HG02870 (cell line): ENCODE data around the gene TP53TG5.

Source experiments
- ATAC-seq: cut with Tn5 transposase; IDR thresholded peaks from one replicate; pipeline ENCODE4 v1.9.1; 2021; ENCODE audit warnings: mild to moderate bottlenecking, moderate library complexity; ENCODE audit not compliant: unreplicated experiment

TP53TG5 gene

DNA sequence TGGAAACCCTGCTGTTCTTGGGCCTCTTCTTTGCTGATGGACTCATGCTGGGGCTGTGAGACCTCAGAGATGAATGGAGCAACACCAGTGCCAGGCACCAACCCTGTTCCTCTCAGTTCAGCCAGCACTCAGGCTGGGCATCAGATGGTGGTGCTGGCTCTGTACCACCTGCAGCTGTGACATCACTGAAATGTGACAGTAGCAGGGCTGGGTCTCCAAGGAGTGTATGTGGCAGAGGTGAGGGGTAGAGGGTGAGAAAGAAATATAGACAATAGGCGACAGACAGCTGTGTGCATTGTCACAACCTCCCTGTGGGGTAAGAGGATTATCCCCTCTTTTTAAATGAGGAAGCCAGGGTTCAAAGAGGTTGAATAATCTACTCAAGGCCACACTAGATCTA, at the start of gene TP53TG5:
Gene TP53TG5, minus strand, starts transcription at position 135 of the 400 bp plus-strand sequence. Its CDS starts 89 bp downstream, at position 46.
- ATAC-seq, result no peak

DNA sequence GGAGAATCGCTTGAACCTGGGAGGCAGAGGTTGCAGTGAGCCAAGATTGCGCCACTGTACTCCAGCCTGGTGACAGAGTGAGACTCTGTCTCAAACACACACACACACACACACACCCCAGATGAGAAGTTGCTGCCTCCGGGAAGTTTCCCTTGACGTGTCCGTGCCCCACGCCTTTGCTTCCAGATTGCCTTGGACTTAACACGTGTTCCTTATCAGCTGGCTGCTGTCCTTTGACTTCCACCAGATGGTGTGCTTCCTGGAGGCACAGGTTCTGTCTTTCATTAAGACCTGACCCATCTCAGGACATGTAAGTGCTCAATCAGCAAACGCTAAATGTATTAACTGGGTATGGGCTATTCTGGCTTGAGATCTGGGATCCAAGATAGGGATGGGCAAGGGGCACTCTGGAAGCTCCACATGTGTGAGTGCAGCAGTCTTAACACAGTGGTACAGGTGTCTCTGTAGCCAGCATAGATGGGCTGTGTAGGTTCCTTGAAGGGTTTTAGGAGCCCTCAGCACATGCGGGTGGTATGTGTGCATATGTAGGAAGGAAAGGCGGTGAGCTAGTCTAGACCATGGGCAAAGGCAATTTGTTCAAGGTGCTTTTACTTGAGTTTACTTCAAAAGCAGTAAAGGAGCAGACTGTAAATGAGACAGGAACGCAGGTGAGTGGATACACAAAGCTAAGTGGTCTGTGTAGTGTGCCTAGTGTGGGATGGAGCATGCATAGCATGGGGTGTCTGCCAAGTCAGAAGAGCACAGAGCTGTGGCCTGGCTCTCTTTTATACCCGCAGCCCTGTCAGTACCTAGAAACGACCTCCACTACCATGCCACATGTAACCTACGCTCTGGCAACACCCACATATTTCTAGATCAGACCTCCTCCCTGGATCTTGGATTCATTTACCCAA, 49.4 kb upstream of the TP53TG5 start:
- ATAC-seq, result no peak

DNA sequence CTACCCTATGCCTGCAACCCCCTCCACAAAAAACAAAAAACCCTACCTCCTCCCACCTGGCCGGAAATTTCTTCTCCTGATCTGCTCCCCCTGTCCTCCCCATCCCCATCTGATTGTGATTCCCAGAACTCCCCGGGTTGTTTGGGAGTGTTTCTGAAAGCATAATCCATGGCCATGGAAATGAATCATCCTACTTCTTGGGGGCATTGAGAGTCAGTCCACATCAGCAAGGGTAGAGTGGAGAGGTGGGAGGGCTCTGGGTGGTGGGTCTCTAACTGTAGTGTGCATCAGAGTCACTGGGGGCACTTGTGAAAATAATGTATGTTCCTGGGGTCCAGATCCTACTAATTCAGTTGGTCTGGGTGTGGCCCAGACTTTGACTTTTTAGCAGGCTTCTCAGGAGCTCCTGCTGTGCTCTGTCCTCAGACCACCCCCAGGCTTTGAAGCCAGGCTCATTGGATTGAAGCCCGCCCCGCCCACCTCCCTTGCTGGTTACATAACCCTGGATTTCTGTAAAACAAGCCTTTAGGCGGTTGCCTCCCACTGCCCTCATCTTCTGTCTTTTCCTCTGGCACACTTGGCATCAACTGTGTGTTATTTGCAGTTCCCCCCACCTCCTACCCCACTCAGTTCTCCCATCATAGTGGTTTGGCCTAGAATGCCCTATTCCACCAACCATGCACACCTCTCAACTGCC, 48.3 kb upstream of the TP53TG5 start:
- no peak for ATAC-seq

DNA sequence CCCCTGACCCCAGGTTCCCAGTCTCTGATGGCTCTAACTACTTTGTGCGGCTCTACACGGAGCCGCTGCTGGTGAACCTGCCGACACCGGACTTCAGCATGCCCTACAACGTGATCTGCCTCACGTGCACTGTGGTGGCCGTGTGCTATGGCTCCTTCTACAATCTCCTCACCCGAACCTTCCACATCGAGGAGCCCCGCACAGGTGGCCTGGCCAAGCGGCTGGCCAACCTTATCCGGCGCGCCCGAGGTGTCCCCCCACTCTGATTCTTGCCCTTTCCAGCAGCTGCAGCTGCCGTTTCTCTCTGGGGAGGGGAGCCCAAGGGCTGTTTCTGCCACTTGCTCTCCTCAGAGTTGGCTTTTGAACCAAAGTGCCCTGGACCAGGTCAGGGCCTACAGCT, 47.4 kb upstream of the TP53TG5 start:
- no peak for ATAC-seq

DNA sequence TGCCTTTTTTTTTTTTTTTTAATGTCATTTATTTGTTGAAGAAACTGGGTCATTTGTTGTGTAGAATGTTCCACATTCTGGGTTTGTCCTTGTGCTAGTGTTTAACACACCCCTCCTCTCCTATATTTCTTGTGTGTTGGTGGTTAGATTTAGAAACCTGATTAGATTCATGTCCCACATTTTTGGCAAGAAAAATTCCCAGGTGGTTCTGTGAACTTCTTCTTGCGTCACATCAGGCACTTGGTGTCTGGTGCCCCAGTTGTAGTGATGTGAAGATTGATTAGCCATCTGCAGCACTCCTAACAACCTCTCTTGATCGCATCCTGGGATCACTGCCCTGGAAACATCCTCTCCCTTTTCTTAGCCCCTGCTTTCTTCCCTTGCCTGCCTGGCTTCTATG, 45.6 kb upstream of the TP53TG5 start:
- no peak for ATAC-seq

DNA sequence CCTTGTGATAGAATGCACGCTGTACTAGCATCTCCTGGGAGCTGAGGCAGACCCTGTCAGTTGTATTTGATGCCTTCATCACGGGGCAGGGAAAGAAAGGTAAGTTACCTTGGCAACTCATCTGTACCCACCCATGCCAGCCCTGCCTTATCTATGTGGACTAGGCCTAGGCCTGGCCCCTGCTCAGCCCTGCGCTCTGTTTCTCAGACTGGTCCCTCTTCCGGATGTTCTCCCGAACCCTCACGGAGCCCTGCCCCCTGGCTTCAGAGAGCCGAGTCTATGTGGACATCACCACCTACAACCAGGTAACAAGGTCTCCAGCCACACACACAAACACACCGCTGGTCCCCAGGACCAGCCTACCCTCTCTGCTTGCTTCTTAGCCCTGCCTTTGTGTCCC, 42.0 kb upstream of the TP53TG5 start:
- ATAC-seq, result no peak

DNA sequence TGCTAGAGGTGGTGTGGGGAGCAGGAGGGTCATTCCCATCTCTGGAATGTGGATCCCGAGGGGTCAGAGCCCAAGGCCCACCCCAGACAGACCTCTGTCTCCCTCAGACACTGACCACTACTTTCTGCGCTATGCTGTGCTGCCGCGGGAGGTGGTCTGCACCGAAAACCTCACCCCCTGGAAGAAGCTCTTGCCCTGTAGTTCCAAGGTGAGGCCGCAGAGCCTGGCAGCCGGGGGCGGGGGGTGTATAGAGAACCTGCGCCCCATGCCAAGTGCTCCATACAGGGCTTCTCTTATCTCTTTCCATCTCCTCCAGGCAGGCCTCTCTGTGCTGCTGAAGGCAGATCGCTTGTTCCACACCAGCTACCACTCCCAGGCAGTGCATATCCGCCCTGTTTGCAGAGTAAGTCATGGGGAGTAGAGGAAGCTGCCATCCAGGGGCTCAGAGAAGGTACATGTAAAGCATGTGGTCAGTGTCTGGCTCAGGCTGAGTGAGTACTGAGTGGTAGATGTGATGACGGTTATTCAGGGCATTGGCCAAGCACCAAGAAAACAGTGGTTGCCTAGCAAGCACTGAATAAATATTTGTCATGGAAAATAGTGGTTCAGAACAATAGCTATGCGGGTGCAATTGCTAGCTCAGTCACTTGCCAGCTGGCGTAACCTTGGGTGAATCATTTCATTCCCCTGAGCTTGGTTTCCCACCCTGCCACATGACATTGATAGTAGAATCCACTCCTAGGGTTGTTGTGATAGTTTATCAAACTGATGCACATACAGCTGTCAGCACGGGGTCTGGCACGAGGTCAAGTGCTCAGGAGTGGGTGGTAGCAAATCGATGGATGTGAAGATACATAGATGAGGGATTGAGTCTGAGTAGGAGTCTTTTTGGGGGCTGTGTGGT, 41.3 kb upstream of the TP53TG5 start:
- ATAC-seq, result peak; percentile 58

DNA sequence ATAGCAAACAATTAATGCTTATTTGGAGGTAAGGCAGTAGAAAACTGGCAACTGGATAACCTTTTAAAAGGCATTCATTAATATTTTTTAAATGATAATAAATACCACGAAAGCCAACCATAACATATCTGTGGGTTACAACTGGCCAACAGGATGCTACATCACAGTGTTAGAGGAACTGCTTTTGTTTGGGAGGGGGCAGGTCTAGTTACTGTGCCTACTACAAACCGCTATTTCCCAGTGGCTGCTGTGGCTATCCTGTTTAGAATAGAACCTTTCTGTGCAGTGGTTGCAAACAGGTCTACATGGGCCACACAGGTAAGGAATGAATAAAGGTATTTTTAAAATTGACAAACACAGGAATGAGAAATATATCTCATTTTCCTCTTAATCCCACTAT, 38.8 kb upstream of the TP53TG5 start:
- no peak for ATAC-seq

DNA sequence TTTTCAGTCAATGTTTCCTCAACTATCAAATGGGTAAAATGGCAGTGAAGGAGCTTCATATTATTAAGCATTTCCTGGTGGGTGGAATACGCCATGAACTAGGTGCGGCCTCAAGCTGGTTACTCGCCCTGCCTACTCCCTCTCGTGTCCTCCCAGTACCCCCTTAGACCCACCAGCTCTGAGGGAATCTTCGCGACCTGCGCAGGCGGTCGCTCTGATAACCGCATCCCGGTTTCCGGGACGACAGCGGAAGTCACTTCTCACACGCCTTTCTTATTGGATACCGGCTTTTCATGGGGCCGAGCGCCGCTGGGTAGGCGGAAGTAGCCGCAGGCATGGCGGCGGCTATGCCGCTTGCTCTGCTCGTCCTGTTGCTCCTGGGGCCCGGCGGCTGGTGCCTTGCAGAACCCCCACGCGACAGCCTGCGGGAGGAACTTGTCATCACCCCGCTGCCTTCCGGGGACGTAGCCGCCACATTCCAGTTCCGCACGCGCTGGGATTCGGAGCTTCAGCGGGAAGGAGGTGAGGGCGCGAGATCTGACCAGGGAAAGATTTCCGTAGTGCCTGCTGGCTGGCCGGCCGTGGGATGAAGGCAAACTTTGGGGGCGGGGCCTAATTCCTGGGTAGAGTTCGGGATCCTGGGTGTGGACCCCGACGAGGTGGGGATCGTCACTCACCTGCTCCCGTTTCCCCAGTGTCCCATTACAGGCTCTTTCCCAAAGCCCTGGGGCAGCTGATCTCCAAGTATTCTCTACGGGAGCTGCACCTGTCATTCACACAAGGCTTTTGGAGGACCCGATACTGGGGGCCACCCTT, 37.9 kb upstream of the TP53TG5 start, which contains the start of gene PIGT:
Gene PIGT, plus strand, starts transcription at position 320 of the 816 bp plus-strand sequence. Its CDS starts 16 bp downstream, at position 336.
- peak; percentile 73 for ATAC-seq

DNA sequence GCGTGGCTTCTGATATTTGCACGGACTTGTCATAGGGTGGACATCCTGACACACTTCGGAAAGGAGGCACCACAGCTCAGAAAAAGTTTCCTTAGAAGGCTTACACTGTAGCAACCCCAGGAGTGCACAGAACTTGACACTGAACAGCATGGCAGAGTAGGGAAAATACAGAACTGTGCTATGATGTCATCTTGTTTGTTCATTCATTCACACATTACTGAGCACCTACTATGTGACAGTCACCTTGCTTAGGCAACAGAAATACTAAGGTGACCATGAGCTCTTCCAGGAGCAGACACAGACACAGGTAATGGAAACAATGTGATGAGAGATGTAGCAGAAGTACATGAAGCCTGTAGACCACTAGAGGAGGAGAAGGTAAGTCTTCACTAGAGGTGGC, 35.4 kb upstream of the TP53TG5 start:
- no peak for ATAC-seq

DNA sequence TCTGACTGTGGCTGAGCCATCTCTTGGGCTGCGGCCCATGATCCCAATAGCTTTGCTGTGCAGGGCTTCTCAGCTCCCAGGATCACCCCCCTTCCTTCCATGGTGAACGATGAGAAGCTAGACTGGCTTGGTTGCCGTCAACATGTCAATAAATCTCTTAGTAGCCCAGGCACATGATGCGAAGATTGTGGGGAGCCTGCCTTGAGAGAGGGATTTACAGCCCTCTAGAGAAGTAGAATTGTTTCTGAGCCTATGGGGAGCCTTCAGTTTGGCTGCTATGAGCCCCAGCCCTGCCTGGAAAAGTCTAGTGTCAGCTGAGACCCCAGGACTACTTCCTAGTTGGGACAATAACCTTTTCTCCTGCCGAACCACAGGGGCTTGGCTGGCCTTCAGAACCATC, 34.5 kb upstream of the TP53TG5 start:
- no peak for ATAC-seq

DNA sequence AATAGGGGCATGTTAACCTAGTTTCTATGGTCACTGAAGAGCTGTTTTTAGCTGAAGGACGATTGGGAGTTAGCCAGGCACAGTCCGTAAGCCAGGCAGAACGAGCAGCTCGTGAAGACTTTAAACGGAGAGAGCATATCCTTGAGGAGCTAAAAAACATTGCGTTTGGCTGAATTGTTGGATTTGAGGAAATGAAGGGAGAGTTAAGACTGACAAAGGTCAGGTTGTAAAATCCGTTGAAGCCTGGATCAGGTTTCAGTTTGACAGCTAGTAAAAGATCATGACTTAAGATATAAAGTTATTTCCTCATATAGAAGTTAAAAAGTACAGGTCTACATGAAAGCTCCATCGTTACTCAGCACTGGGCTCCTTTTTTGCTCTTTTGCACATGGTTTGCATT, 32.8 kb upstream of the TP53TG5 start:
- no peak for ATAC-seq

DNA sequence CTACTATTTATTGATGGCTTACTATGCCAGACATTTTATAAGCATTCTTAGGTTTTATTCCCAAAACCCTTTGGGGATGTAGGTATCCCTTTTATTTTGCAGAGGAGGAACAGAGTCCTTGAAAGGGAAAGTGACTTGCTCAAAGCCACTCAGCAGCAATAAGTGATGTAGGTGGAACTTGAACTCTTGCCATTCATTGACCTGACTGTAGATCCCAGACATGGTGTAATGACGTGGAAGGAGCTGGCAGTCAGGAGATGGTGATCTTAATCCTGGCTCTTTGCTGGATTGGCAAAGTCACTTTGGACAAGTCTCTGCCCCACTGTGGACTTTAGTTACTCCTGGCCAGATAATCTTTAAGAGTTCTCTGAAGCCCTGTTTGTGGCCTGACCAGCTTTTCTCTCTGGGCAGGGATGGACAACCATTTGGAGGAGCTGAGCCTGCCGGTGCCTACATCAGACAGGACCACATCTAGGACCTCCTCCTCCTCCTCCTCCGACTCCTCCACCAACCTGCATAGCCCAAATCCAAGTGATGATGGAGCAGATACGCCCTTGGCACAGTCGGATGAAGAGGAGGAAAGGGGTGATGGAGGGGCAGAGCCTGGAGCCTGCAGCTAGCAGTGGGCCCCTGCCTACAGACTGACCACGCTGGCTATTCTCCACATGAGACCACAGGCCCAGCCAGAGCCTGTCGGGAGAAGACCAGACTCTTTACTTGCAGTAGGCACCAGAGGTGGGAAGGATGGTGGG, 31.6 kb upstream of the TP53TG5 start:
- ATAC-seq, result no peak

DNA sequence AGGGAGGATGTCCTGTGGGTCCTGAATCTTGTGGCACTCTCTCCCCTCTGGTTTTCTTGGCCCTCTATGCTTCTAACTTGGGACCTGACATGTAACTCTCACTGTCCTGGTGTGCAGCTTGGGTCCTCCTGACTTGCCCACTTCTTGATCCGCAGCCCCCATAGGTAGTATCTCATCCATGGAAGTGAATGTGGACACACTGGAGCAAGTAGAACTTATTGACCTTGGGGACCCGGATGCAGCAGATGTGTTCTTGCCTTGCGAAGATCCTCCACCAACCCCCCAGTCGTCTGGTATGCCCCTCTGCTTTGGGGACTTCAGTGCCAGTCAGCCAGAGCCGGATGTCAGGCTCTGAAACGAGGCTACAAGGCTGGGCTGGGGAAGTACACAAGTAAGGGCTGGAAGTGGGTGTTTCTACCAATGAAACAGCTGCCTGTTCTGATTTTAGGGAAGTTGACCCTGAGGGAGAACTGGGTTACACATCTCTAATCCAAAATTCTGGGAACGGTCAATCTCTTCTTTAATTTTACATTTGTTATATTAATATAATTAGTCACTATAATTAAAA, 30.6 kb upstream of the TP53TG5 start:
- no peak for ATAC-seq

DNA sequence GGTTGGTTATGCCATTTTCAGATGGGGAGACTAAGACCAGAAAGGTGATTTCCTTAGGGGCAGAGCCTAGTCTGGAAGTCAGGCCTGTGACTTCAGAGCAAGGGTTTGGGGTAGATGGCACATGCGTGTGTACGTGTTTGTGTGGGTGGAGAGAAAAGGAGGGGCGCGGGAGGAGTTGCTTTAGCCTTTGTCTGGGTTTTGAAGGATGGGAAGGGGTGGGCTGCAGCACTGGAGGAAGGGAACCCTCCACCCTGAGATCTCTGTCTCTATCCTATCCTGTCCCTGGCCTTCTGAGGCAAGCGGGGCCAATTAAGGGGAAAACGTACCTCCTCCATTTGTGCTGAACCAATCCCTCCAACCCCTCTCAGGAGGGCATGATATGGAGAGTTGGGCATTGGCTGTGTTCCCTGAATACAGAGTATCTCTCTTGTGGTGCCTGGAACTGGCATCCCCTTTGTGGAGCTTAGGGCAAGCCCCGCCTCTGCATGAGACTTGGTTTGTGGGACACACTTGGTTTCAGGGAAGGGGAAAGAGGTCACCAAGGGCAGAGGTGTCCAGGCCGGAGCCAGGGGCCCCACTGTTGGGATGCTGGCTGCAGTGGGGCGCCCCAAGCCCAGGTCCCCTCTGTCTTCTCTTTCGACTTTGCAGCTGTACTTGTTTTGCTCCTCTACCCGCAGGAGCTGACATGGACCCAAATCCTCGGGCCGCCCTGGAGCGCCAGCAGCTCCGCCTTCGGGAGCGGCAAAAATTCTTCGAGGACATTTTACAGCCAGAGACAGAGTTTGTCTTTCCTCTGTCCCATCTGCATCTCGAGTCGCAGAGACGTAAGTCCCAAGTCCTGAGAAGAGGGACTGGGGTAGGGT, 29.9 kb upstream of the TP53TG5 start, which contains the start of gene DBNDD2:
Gene DBNDD2, plus strand, starts transcription at position 507 of the 863 bp plus-strand sequence. Its CDS starts 179 bp downstream, at position 686.
- no peak for ATAC-seq

DNA sequence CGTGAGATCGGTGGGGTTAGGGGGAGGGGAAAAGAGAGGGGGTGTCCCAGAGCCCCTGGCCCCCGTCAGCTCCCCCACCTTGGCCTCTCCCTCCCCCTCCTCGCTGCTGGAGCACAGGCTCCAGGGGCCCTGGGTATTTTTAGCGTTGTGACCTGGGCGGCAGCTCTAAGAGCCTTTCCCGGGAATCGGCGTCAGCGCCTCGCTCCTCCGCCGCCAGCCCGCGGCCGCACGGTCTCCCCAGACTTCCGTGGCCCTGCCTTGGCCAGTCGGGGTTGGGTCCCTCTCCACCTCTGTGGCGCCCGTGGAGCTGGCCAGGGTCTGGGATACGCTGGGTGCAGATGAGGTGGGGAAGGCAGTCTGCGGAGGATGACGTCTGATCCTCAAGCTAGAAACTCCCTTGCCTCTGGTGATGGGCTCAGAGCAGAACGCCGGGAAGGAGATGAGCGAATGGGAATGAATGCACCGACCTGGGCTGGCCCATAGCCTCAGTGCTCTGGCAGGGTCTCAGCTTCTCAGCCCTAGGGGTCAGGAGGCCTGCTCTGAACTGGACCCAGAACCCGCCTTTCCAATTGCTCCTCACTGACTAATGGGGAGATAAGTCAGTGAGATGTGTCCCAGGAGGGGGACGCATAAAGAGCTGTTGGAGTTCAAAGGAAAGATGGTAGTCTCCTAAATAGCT, 29.1 kb upstream of the TP53TG5 start:
- no peak for ATAC-seq

DNA sequence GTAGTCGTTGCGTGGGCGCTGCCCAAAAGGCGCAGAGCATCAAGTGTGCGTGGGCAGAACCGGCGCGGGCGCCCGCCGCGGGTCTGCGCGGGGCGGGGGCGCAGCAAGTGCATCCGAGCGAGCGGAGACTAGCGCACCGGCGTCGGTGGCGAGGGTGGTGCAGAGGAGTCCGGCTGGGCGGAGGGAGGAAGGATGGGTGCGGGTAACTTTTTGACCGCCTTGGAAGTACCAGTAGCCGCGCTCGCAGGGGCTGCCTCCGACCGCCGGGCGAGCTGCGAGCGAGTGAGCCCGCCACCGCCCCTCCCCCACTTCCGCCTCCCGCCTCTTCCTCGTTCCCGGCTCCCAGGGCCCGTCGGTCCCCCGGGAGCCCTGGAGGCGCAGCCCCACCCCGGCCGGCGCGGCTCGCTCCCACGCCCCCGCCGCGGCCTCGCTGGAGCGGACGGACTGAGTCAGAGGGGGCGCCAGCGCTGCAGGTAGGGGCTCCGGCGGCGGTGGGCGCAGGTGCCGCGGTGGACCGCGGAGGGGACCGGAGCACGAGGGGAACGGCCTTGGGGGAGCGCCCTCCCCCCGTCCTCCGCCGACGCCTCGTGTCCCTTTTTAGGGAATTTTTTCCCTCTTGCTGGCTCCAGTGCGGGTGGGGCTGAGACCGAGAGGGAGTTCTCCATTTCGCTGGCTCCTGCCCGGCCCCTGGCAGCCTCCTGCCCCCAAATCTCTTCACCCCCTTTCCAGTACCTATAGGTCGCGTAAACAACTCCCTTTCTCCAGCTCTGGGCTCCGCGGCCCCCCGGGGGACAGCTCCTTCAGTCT, 28.3 kb upstream of the TP53TG5 start:
- no peak for ATAC-seq
